Loucy (cell line): ENCODE data around the gene PTPRT.

Source experiments
- CTCF ChIP-seq: fragments of 200-600 bp; sonication (generic); conservative IDR thresholded peaks from 2 replicates; pipeline ENCODE4 v1.5.1; 2014; ENCODE audit warnings: mild to moderate bottlenecking, antibody characterized with exemption, low read length
- EZH2phosphoT487 ChIP-seq: fragments of 200-600 bp; IDR thresholded peaks from 2 replicates; pipeline ENCODE4 v1.6.1; 2018; ENCODE audit warnings: antibody characterized with exemption, mild to moderate bottlenecking, moderate library complexity, borderline replicate concordance

DNA sequence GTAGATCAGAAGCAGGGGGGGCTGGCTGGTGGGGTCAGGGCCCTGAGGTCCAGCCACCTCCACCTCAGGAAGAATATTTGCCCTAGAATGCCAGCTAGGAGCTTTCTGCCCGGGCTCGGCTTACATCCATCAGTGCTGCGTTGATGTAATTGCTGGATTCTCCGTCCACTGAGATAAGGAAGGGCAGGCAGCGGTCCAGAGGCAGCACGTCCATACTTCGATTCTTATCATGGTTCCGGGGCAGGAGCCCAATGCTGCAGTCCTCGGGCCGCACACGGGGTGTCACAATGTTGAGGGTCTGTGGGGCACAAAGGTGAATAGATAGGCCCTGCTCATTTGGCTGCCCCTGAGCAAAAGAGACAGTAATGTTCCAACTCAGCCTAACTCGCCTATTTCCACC lies 1087.7 kb downstream of the PTPRT start:
- no peak for TF ChIP-seq CTCF
- no peak for TF ChIP-seq EZH2phosphoT487
